Tibial nerve (tissue), 4 donors: Measurements from ENCODE around the gene TUT7. TPM values are rescaled to one million over a fixed set of nuclear protein-coding genes. Genes with fewer than 3 reads are reported as not detected.

Source experiments
- DNase-seq, 2 donors: peaks; one replicate each; pipeline ENCODE4 v3.0.0-alpha.2; 2019; ENCODE audit warnings: low spot score in 2 of 2
- H3K27ac ChIP-seq, 4 donors: fragments of 200-600 bp; sonication (generic) in 3 of 4; one replicate each; pipeline ENCODE4 v1.5.1; 2017 to 2019; ENCODE audit warnings: mild to moderate bottlenecking in 1 of 4
- H3K27me3 ChIP-seq, 2 donors: fragments of 200-600 bp; sonication (generic) in 1 of 2; one replicate each; pipeline versions ENCODE4 v1.5.1 to v1.6.0; 2017 to 2019
- H3K36me3 ChIP-seq, 3 donors: fragments of 200-600 bp; sonication (generic); one replicate each; pipeline ENCODE4 v1.5.1; 2018 to 2019
- H3K4me1 ChIP-seq, 4 donors: fragments of 200-600 bp; sonication (generic) in 3 of 4; one replicate each; pipeline ENCODE4 v1.5.1; 2017 to 2019
- H3K4me3 ChIP-seq, 4 donors: fragments of 200-600 bp; sonication (generic) in 3 of 4; one replicate each; pipeline ENCODE4 v1.5.1; 2017 to 2019; ENCODE audit warnings: mild to moderate bottlenecking in 1 of 4, moderate library complexity in 1 of 4
- H3K9me3 ChIP-seq, 4 donors: fragments of 200-600 bp; sonication (generic) in 3 of 4; one replicate each; pipeline ENCODE4 v1.5.1; 2017 to 2019
- EP300 ChIP-seq, 2 donors: sonication (generic); formaldehyde crosslinking; IDR thresholded peaks; one replicate each; pipeline ENCODE4 v1.6.1; 2017; ENCODE audit warnings: antibody characterized with exemption in 2 of 2, mild to moderate bottlenecking in 1 of 2
- POLR2A ChIP-seq, 2 donors: fragments of 450-650 bp; IDR thresholded peaks; one replicate each; pipeline ENCODE4 v1.6.1; 2017; ENCODE audit warnings: antibody characterized with exemption in 2 of 2, mild to moderate bottlenecking in 2 of 2, moderate library complexity in 2 of 2
- WGBS, 2 donors: methylation state at CpG; one replicate each; pipeline ENCODE4 v1.1.5; 2018; 5-methylcytosine and 5-hydroxymethylcytosine counted together
- total RNA-seq, 4 donors: library from RNA; depleted of rRNA; stranded (reverse); fragments of >200 nt; gene quantifications; one replicate each; pipeline ENCODE4 v1.1.0, GENCODE V29; 2016
- TF ChIP-seq, protein P1 (sequence below), 5 experiments: fragments of 200-600 bp in 3 of 5; fragments of 450-650 bp in 2 of 5; sonication (generic) in 3 of 5; IDR thresholded peaks; one replicate each; pipeline ENCODE4 v1.5.1; 2016 to 2019; ENCODE audit warnings: antibody characterized with exemption in 5 of 5, mild to moderate bottlenecking in 3 of 5, moderate library complexity in 2 of 5

The TUT7 gene
- total RNA-seq, 4 donors from 2014 or later: 25.7 to 49.6 (median 37.8) TPM

DNA sequence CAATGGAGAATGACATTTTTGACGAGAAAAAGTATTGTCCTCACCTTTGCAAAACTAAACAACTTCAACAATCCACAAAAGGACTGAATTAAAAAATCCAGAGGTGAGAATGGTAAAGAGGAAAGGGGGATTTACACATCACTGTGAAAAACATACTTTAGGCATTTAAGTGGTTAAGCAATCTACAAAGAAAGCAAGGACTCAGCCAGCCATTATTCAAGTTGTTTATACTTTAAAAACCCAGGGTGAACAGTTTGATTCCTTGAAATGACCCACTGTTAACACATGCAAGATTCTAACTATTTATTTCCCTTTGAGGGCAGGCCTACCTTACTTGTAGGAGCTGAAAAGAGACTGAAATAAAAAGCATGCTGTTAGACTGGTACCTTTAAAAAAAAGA lies 29.3 kb downstream of the TUT7 start:
- no peak for DNase-seq
- no peak overlapping the region for H3K27ac ChIP-seq
- H3K9me3 ChIP-seq: no peaks in the 10 kb centered on the region
- peaks cover 0 to 100% (median 19%) of the 10 kb centered on the region in 3 donors for H3K36me3 ChIP-seq
- TF ChIP-seq EP300 (IDR thresholded peaks at IDR 0.05) (no peak), POLR2A (IDR thresholded peaks at IDR 0.05) (no peak)
- TF ChIP-seq, protein P1, sequence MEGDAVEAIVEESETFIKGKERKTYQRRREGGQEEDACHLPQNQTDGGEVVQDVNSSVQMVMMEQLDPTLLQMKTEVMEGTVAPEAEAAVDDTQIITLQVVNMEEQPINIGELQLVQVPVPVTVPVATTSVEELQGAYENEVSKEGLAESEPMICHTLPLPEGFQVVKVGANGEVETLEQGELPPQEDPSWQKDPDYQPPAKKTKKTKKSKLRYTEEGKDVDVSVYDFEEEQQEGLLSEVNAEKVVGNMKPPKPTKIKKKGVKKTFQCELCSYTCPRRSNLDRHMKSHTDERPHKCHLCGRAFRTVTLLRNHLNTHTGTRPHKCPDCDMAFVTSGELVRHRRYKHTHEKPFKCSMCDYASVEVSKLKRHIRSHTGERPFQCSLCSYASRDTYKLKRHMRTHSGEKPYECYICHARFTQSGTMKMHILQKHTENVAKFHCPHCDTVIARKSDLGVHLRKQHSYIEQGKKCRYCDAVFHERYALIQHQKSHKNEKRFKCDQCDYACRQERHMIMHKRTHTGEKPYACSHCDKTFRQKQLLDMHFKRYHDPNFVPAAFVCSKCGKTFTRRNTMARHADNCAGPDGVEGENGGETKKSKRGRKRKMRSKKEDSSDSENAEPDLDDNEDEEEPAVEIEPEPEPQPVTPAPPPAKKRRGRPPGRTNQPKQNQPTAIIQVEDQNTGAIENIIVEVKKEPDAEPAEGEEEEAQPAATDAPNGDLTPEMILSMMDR (IDR thresholded peaks at IDR 0.05): no peak
- H3K4me3 ChIP-seq: no peak overlapping the region
- H3K27me3 ChIP-seq: no peaks in the 10 kb centered on the region
- no peaks in the 10 kb centered on the region for H3K4me1 ChIP-seq
- WGBS, 2 donors: 87 to 91% methylated on average over 1 of the region's 1 CpG

DNA sequence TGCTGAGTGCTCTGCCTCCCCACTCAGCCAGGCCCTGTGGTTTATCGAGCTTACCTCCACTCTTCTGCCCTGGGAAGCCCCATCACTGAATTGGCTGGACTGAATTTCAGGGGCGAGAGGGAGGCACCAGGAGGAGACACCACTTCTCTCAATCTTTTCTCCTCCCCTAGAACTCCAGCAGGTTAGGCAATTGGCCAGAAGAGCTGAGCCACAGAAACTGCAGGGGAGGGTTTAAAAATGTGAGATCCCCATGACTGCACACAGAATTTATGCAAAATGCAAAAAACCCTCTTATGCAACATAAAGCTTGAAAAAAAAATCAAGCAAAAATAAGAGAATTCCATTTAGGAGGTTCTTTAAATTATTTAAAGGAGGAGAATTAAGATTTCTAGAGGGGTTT lies 29.9 kb downstream of the TUT7 start:
- Histone ChIP-seq H3K4me3 (no peak overlapping the region), H3K27ac (no peak overlapping the region), H3K27me3 (no peaks in the 10 kb centered on the region), H3K36me3 (peaks cover 0 to 98% (median 19%) of the 10 kb centered on the region in 3 donors), H3K9me3 (no peaks in the 10 kb centered on the region), H3K4me1 (no peaks in the 10 kb centered on the region)
- 77 to 82% methylated on average over 2 of the region's 2 CpGs for WGBS, 2 donors
- DNase-seq: no peak
- TF ChIP-seq POLR2A (IDR thresholded peaks at IDR 0.05): no peak
- TF ChIP-seq, protein P1 (IDR thresholded peaks at IDR 0.05): no peak
- no peak for TF ChIP-seq EP300 (IDR thresholded peaks at IDR 0.05)

DNA sequence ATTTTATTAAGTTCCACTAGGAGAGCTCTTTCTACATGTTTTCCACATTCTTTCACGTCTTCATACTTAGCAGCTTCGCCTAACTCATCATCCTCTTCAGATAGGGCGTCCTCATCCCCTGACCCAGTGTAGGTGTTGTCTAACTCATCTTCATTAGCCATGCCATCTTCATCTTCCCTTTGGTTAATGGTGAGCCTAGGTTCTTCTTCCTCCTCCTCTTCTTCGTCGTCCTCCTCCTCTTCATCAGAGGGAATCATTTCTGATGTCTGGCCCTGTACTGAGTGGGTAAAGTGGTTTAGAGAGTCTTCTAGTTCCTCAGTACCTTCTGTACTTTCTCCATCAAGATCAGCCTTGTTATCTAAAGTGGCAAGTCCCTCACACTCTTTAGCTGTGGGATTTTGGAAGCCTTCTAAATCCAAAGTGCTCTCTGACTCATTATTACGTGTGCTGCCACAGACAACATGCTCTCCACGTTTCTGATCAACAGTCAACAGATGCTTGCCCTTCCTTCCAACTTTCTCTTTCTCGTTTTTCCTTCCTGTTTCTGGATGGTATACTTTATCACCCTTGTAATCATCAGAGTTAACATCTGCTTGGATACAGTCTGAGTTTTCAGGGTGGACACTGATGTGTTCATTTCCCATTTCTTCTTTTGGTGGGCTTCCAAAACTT lies 31.1 kb downstream of the TUT7 start:
- TF ChIP-seq EP300 (IDR thresholded peaks at IDR 0.05) (no peak), POLR2A (IDR thresholded peaks at IDR 0.05) (no peak)
- TF ChIP-seq, protein P1 (IDR thresholded peaks at IDR 0.05): no peak
- Histone ChIP-seq H3K4me3 (no peak overlapping the region), H3K4me1 (no peaks in the 10 kb centered on the region), H3K27me3 (no peaks in the 10 kb centered on the region), H3K36me3 (peaks cover 0 to 98% (median 24%) of the 10 kb centered on the region in 3 donors), H3K9me3 (no peaks in the 10 kb centered on the region), H3K27ac (no peak overlapping the region)
- WGBS, 2 donors: 84 to 88% methylated on average over 8 of the region's 8 CpGs
- DNase-seq: no peak

DNA sequence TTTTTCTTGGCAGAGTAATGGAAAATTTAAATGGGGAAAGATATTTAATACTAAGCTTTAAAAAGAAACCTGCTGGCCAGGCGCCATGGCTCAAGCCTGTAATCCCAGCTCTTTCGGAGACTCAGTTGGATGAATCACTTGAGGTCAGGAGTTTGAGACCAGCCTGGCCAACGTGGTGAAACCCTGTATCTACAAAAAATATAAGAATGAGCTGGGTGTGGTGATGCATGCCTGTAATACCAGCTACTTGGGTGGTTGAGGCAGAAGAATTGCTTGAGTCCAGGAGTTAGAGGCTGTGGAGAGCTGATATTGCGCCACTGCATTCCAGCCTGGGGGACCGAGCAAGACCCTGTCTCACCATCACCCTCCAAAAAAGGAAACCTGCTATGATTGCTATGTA lies 32.8 kb downstream of the TUT7 start:
- no peaks in the 10 kb centered on the region for H3K4me1 ChIP-seq
- TF ChIP-seq EP300 (IDR thresholded peaks at IDR 0.05): no peak
- 81 to 82% methylated on average over 5 of the region's 5 CpGs for WGBS, 2 donors
- no peaks in the 10 kb centered on the region for H3K9me3 ChIP-seq
- DNase-seq: no peak
- H3K36me3 ChIP-seq: peaks cover 0 to 97% (median 29%) of the 10 kb centered on the region in 3 donors
- H3K27me3 ChIP-seq: no peaks in the 10 kb centered on the region
- H3K27ac ChIP-seq: no peak overlapping the region
- no peak overlapping the region for H3K4me3 ChIP-seq

DNA sequence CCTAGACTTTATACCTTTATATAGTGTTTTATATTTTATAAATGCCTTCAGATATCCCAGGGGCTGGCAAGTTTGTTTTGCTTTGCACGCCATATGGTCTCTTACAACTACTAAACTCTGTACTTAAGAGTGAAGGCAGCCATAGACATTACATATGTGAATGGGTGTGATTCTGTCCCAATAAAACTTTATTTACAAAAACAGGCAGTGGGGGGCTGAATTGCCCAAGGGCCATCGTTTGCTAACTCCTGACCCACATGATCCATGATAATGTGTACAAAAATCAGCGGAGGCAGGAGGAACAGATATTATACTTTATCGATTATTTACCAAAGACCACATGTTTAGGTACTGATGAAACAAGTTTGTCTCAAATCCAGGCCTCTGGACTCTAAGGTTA lies 36.0 kb downstream of the TUT7 start:
- Histone ChIP-seq H3K27me3 (no peaks in the 10 kb centered on the region), H3K36me3 (peaks cover 0 to 97% (median 28%) of the 10 kb centered on the region in 3 donors), H3K27ac (no peak overlapping the region), H3K4me3 (no peak overlapping the region), H3K4me1 (no peaks in the 10 kb centered on the region), H3K9me3 (no peaks in the 10 kb centered on the region)
- 93 to 96% methylated on average over 4 of the region's 4 CpGs for WGBS, 2 donors
- DNase-seq: no peak
- no peak for TF ChIP-seq POLR2A (IDR thresholded peaks at IDR 0.05)
- TF ChIP-seq, protein P1 (IDR thresholded peaks at IDR 0.05): no peak
- TF ChIP-seq EP300 (IDR thresholded peaks at IDR 0.05): no peak
